ENCODE measurements around the gene RNU1-3. TPM values are rescaled to one million over a fixed set of nuclear protein-coding genes. Genes with fewer than 3 reads are reported as not detected.
A peak's percentile ranks its signal among the peaks of the same experiment; 100 is the strongest.
"Not testable (repeated sequence)": the region's sequence is repeated elsewhere in the genome, so short reads cannot be mapped to it uniquely, and the experiment has no call there.

The RNU1-3 gene
- total and polyA plus RNA-seq, 2 donors (not counting 1 experiment from before 2014, with no cell fraction given), result 4,377 TPM; not detected in 1

DNA sequence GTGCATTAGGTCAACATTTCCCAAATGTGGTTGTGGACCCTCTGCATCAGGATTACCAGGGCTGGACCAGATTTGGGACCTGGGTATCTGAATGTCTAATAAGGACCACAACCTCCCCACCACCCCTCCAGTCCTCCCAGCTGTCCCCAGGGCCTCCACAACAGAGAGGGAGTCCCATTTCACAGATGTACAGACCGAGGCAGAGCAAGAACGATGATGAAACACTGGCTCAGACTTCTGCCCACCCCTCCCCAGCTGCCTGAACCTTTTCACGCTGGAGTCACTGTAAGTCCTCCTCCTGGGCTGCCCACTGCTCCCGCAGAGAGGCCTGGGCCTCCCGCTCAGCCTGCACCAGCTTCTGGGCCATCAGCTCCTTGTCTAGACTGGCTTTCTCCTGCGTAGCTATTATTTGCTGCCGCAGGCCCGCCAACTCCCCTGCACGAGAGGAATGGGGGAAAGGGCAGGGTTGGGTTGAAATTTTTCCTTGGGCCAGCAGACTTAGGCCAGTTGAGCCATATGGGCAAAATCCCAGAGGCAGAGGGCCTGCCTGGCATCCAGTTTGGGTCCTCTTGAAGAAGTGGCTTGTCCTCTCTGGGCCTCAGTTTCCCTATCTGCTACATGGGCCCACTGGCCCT is 45.0 kb downstream of the RNU1-3 start:
- H4K20me1 ChIP-seq (ENCODE audit: control insufficient read depth, insufficient read depth, low read length, poor library complexity, severe bottlenecking); H3K4me1 ChIP-seq (ENCODE audit: control insufficient read depth in 2 of 2, insufficient read depth in 2 of 2, low read length in 2 of 2); H3K27me3 ChIP-seq (replicated peaks in 1 of 4; ENCODE audit: control extremely low read depth in 1 of 4, control insufficient read depth in 3 of 4, insufficient read depth in 4 of 4, low read length in 3 of 4); H3K9me3 ChIP-seq (ENCODE audit: control extremely low read depth in 1 of 3, control insufficient read depth in 2 of 3, insufficient read depth in 1 of 3, low read length in 2 of 3); H3K27ac ChIP-seq (ENCODE audit: low read length in 2 of 2); H3K9ac ChIP-seq (ENCODE audit: low read length); H3K79me2 ChIP-seq (ENCODE audit: control insufficient read depth, insufficient read depth, low read length); ATAC-seq (ENCODE audit: low read depth); H3K27ac Mint-ChIP-seq; H3K4me2 ChIP-seq (replicated peaks; ENCODE audit: low read depth, low read length, poor library complexity, severe bottlenecking); H2AFZ ChIP-seq (ENCODE audit: insufficient read depth, low read depth, low read length, poor library complexity, severe bottlenecking); H3K27me3 Mint-ChIP-seq; H3K9me3 Mint-ChIP-seq (ENCODE audit: insufficient read depth); H3K4me1 Mint-ChIP-seq; H3K4me3 Mint-ChIP-seq; H3K4me3 ChIP-seq (ENCODE audit: control extremely low read depth in 1 of 5, extremely low read depth in 1 of 5, insufficient read depth in 1 of 5, low read depth in 2 of 5, low read length in 4 of 5): not testable (repeated sequence)
- intact Hi-C loops (cut with micrococcal nuclease), result loop anchor here (1.0 kb wide), 1 partner anchor 12 kb away; no protein-coding TSS in a partner anchor
- peak; percentile 38 for DNase-seq
- 95% methylated on average over 8 of the region's 9 CpGs for WGBS (ENCODE audit: insufficient coverage)
- H3K36me3 ChIP-seq (replicated peaks in 1 of 2; ENCODE audit: control extremely low read depth in 1 of 2, control insufficient read depth in 1 of 2, extremely low read depth in 1 of 2, insufficient read depth in 2 of 2, low read length in 1 of 2), result peaks cover 3 to 69% of the 10 kb centered on the region in 2 experiments
- ChIA-PET POLR2A (interaction anchor here (2.2 kb wide), 1 partner anchor 330 kb away, joined by 11 read pairs; no protein-coding TSS in a partner anchor), CTCF (interaction anchor here (0.7 to 3.5 kb wide), 20 partner anchors 9 to 542 kb away, joined by 3 to 72 read pairs (median 4); partner anchors contain the start of gene NBPF1)

DNA sequence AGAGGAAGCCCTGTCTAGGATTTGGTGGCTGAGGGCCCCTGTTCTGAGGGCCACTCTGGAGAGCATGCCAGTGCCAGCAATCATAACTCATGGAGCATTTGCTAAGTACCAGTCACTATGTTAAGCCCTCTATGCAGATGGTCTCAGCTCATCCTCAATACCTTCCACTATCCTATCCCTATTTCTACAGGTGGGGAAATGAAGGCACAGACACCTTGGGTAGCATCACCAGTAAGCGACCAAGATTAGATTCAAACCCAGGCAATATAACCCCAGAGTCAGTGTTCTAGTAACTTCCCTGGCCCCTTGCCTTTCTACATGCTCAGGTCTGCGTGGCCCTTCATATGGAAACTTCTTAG is 45.5 kb downstream of the RNU1-3 start:
- Mint-ChIP-seq H3K9me3 (ENCODE audit: insufficient read depth) (no peaks in the 10 kb centered on the region), H3K4me1 (no peaks in the 10 kb centered on the region), H3K4me3 (no peak overlapping the region), H3K27me3 (no peaks in the 10 kb centered on the region), H3K27ac (no peak overlapping the region)
- no peaks in the 10 kb centered on the region for H4K20me1 ChIP-seq (ENCODE audit: control insufficient read depth, insufficient read depth, low read length, poor library complexity, severe bottlenecking)
- H2AFZ ChIP-seq (ENCODE audit: insufficient read depth, low read depth, low read length, poor library complexity, severe bottlenecking), result no peak overlapping the region
- ATAC-seq (ENCODE audit: low read depth), result no peak
- H3K9me3 ChIP-seq (ENCODE audit: control extremely low read depth in 1 of 3, control insufficient read depth in 2 of 3, insufficient read depth in 1 of 3, low read length in 2 of 3), result no peaks in the 10 kb centered on the region
- no peak overlapping the region for H3K4me3 ChIP-seq (ENCODE audit: control extremely low read depth in 1 of 5, extremely low read depth in 1 of 5, insufficient read depth in 1 of 5, low read depth in 2 of 5, low read length in 4 of 5)
- H3K9ac ChIP-seq (ENCODE audit: low read length), result no peak overlapping the region
- no peaks in the 10 kb centered on the region for H3K79me2 ChIP-seq (ENCODE audit: control insufficient read depth, insufficient read depth, low read length)
- H3K4me1 ChIP-seq (ENCODE audit: control insufficient read depth in 2 of 2, insufficient read depth in 2 of 2, low read length in 2 of 2), result no peaks in the 10 kb centered on the region
- ChIA-PET CTCF (interaction anchor here (0.7 to 3.5 kb wide), 25 partner anchors 8 to 542 kb away, joined by 3 to 72 read pairs (median 4); partner anchors contain the start of gene NBPF1), POLR2A (interaction anchor here (0.6 to 2.2 kb wide), 4 partner anchors 23 to 330 kb away, joined by 3 to 11 read pairs (median 4); no protein-coding TSS in a partner anchor)
- 96% methylated on average over 2 of the region's 2 CpGs for WGBS (ENCODE audit: insufficient coverage)
- intact Hi-C loops (cut with micrococcal nuclease), result loop anchor here (1.0 kb wide), 1 partner anchor 12 kb away; no protein-coding TSS in a partner anchor
- H3K27ac ChIP-seq (ENCODE audit: low read length in 2 of 2), result no peak overlapping the region
- H3K36me3 ChIP-seq (replicated peaks in 1 of 2; ENCODE audit: control extremely low read depth in 1 of 2, control insufficient read depth in 1 of 2, extremely low read depth in 1 of 2, insufficient read depth in 2 of 2, low read length in 1 of 2), result peaks cover 3 to 65% of the 10 kb centered on the region in 2 experiments
- no peak for DNase-seq
- no peaks in the 10 kb centered on the region for H3K27me3 ChIP-seq (replicated peaks in 1 of 4; ENCODE audit: control extremely low read depth in 1 of 4, control insufficient read depth in 3 of 4, insufficient read depth in 4 of 4, low read length in 3 of 4)
- H3K4me2 ChIP-seq (replicated peaks; ENCODE audit: low read depth, low read length, poor library complexity, severe bottlenecking), result no peak overlapping the region
- TF ChIP-seq, protein P1, sequence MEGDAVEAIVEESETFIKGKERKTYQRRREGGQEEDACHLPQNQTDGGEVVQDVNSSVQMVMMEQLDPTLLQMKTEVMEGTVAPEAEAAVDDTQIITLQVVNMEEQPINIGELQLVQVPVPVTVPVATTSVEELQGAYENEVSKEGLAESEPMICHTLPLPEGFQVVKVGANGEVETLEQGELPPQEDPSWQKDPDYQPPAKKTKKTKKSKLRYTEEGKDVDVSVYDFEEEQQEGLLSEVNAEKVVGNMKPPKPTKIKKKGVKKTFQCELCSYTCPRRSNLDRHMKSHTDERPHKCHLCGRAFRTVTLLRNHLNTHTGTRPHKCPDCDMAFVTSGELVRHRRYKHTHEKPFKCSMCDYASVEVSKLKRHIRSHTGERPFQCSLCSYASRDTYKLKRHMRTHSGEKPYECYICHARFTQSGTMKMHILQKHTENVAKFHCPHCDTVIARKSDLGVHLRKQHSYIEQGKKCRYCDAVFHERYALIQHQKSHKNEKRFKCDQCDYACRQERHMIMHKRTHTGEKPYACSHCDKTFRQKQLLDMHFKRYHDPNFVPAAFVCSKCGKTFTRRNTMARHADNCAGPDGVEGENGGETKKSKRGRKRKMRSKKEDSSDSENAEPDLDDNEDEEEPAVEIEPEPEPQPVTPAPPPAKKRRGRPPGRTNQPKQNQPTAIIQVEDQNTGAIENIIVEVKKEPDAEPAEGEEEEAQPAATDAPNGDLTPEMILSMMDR (IDR thresholded peaks at IDR 0.05), result peak; percentile 65
- no peak for TF ChIP-seq EZH2 (IDR thresholded peaks at IDR 0.05; ENCODE audit: borderline replicate concordance, insufficient read depth, low read depth, low read length, poor library complexity, severe bottlenecking)

DNA sequence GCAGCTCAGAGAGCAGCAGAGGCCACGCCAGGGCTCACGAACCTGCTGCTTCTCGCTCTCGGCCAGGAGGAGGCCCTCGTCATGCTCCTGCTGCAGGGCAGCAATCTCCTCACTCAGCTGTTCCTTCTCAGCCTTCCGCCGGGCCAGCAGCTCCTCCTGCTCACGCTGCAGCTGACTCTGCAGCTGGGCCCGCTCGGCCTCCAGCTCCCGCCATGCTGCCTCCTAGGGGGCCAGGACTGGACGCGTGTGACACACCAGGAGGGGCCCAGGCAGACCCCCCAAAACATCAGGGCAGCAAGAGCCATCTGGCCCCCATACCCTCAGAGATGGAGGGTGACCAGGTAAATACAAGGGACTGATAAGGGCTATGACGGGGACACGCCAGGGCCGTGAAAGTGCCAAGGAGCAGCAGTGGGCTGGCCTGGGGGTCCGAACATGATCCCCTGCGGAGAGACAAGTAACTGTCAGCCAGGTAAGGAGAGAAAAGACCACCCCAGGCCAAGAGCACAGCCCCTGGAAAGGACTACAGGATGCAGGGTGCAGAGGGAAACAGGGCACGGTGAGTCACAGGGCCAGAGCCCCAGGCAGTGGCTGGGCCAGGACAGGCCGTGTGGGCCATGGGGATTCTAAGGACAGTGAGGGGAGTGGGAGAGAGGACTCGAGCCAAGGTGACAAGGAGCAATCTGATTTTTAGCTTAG is 46.8 kb downstream of the RNU1-3 start:
- 97% methylated on average over 21 of the region's 21 CpGs for WGBS (ENCODE audit: insufficient coverage)
- ATAC-seq (ENCODE audit: low read depth); H3K9me3 ChIP-seq (ENCODE audit: control extremely low read depth in 1 of 3, control insufficient read depth in 2 of 3, insufficient read depth in 1 of 3, low read length in 2 of 3); H3K27ac ChIP-seq (ENCODE audit: low read length in 2 of 2); H3K4me3 ChIP-seq (ENCODE audit: control extremely low read depth in 1 of 5, extremely low read depth in 1 of 5, insufficient read depth in 1 of 5, low read depth in 2 of 5, low read length in 4 of 5); H4K20me1 ChIP-seq (ENCODE audit: control insufficient read depth, insufficient read depth, low read length, poor library complexity, severe bottlenecking); H3K27me3 ChIP-seq (replicated peaks in 1 of 4; ENCODE audit: control extremely low read depth in 1 of 4, control insufficient read depth in 3 of 4, insufficient read depth in 4 of 4, low read length in 3 of 4); H3K27ac Mint-ChIP-seq; DNase-seq; H3K79me2 ChIP-seq (ENCODE audit: control insufficient read depth, insufficient read depth, low read length); H3K9me3 Mint-ChIP-seq (ENCODE audit: insufficient read depth); H3K9ac ChIP-seq (ENCODE audit: low read length); H3K4me2 ChIP-seq (replicated peaks; ENCODE audit: low read depth, low read length, poor library complexity, severe bottlenecking); H3K27me3 Mint-ChIP-seq; H3K4me1 ChIP-seq (ENCODE audit: control insufficient read depth in 2 of 2, insufficient read depth in 2 of 2, low read length in 2 of 2); H3K4me3 Mint-ChIP-seq; POLR2A ChIA-PET; H3K4me1 Mint-ChIP-seq; H2AFZ ChIP-seq (ENCODE audit: insufficient read depth, low read depth, low read length, poor library complexity, severe bottlenecking): not testable (repeated sequence)
- CTCF ChIA-PET, result interaction anchor here (0.8 to 3.5 kb wide), 11 partner anchors 11 to 426 kb away, joined by 4 to 72 read pairs (median 7); no protein-coding TSS in a partner anchor
- intact Hi-C loops (cut with micrococcal nuclease), result loop anchor here (2.0 kb wide), 1 partner anchor 179 kb away; the partner anchor contains the start of gene NECAP2
- peaks cover 3 to 55% of the 10 kb centered on the region in 2 experiments for H3K36me3 ChIP-seq (replicated peaks in 1 of 2; ENCODE audit: control extremely low read depth in 1 of 2, control insufficient read depth in 1 of 2, extremely low read depth in 1 of 2, insufficient read depth in 2 of 2, low read length in 1 of 2)
